MM.1S (cell line): ENCODE data around the gene TMEM135.

Source experiments
- CTCF ChIP-seq: fragments of 300-600 bp; sonication (generic); IDR thresholded peaks from 2 replicates; pipeline ENCODE4 v1.5.1; 2016; ENCODE audit warnings: antibody characterized with exemption, low read length, mixed read lengths
- EZH2 ChIP-seq: fragments of 300-600 bp; sonication (generic); optimal IDR thresholded peaks from 2 replicates; pipeline ENCODE3; 2017; ENCODE audit warnings: low read depth, mild to moderate bottlenecking, antibody characterized with exemption, low read length, mixed read lengths
- EZH2phosphoT487 ChIP-seq: fragments of 300-600 bp; sonication (generic); IDR thresholded peaks from 2 replicates; pipeline ENCODE4 v1.6.1; 2018; ENCODE audit warnings: antibody characterized with exemption, low read length

GRCh38 chr11:87260811-87261210, 223.1 kb downstream of the TMEM135 start:
- TF ChIP-seq CTCF (no peak), EZH2 (no peak), EZH2phosphoT487 (no peak)
